ENCODE data around the gene TPRN.

DNA sequence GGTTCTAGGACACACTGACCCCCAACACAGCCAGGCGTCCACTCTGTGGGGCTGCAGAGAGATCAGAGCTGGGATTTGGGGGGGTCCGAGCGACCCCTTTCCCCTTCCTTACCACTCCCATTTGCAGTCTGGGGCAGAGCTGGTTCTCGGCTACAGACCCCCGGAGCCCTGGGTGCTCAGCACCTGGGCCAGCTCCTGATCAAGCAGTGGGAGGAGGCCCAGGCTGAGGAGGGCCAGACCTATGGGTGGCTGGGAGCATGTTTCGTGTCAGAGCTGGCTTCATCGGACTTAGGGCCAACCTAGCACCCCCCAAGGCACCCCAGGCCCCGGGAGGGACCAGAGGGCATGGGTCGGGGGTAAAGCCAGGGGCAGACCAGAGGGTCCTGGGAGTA, 54.0 kb downstream of the TPRN start:
- TF ChIP-seq, protein P1, sequence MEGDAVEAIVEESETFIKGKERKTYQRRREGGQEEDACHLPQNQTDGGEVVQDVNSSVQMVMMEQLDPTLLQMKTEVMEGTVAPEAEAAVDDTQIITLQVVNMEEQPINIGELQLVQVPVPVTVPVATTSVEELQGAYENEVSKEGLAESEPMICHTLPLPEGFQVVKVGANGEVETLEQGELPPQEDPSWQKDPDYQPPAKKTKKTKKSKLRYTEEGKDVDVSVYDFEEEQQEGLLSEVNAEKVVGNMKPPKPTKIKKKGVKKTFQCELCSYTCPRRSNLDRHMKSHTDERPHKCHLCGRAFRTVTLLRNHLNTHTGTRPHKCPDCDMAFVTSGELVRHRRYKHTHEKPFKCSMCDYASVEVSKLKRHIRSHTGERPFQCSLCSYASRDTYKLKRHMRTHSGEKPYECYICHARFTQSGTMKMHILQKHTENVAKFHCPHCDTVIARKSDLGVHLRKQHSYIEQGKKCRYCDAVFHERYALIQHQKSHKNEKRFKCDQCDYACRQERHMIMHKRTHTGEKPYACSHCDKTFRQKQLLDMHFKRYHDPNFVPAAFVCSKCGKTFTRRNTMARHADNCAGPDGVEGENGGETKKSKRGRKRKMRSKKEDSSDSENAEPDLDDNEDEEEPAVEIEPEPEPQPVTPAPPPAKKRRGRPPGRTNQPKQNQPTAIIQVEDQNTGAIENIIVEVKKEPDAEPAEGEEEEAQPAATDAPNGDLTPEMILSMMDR (IDR thresholded peaks at IDR 0.05 in 4 of 5, conservative IDR thresholded peaks at IDR 0.05 in 1 of 5): no peak
- no peak for TF ChIP-seq POLR2A (IDR thresholded peaks at IDR 0.05)
